ENCODE results near the gene GPR162.

DNA sequence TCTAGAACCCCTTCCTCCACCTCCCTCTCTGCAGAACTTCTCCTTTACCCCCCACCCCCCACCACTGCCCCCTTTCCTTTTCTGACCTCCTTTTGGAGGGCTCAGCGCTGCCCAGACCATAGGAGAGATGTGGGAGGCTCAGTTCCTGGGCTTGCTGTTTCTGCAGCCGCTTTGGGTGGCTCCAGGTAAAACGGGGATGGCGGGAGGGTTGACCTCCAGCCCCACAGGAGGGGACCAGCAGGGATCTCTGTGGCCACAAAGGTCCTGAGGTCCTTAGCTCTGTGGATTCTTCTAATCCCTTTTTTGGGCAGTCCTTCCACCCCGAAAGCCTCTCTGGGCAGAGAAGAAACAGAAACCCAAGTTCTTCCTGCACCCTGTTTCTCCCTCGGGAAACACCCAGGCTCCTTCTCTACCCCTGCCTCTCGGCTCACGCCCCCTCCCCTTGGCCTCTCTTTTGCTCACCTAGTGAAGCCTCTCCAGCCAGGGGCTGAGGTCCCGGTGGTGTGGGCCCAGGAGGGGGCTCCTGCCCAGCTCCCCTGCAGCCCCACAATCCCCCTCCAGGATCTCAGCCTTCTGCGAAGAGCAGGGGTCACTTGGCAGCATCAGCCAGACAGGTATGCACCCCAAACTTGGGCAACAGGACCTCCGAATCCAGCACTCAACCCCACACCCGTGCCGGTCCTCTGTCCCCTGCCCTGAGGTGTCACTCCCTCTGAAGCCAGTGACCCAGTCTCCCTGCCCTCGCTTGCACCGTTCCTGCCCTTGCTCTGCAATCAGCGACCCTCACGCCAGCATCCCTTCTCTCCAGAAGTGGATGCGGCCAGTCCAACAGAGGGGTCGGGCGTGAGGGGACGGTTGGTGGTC is 48.7 kb upstream of the GPR162 start:
- TF ChIP-seq POLR2A (IDR thresholded peaks at IDR 0.05): no peak
- TF ChIP-seq, protein P1, sequence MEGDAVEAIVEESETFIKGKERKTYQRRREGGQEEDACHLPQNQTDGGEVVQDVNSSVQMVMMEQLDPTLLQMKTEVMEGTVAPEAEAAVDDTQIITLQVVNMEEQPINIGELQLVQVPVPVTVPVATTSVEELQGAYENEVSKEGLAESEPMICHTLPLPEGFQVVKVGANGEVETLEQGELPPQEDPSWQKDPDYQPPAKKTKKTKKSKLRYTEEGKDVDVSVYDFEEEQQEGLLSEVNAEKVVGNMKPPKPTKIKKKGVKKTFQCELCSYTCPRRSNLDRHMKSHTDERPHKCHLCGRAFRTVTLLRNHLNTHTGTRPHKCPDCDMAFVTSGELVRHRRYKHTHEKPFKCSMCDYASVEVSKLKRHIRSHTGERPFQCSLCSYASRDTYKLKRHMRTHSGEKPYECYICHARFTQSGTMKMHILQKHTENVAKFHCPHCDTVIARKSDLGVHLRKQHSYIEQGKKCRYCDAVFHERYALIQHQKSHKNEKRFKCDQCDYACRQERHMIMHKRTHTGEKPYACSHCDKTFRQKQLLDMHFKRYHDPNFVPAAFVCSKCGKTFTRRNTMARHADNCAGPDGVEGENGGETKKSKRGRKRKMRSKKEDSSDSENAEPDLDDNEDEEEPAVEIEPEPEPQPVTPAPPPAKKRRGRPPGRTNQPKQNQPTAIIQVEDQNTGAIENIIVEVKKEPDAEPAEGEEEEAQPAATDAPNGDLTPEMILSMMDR (IDR thresholded peaks at IDR 0.05): no peak

Data from esophagus squamous epithelium (tissue), 4 donors.